ENCODE measurements around the gene HSPA2.
A peak's percentile ranks its signal among the peaks of the same experiment; 100 is the strongest.

The HSPA2 gene

GRCh38 chr14:64540208-64541202, at the start of gene HSPA2:
TSS of gene HSPA2 (plus strand) at chr14:64540741. CDS start at chr14:64540850, 109 bp downstream.
- peak; percentile 97 for DNase-seq

- DNase-seq = no peak
Observed at GRCh38 chr14:64491637-64492036, 48.9 kb upstream of the HSPA2 start.

DNA sequence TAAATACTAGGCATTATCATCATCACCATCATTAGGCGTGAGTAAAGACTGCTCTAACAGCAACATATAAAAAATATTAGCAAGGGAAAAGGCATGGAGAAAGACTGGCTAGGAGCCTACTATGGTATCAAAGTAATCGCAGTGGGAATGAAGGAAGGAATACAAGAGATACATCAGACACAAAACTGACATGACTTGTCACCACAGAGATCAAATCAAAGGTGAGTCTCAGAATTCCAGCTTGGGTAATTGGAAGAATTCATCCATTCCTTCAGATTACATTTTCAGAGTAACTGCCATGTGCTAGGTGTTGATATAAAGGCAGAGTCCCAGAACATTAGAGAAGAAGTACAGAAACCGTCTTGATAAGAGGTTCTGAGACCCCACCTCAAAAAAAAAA, 47.1 kb upstream of the HSPA2 start:
- no peak for DNase-seq

- DNase-seq = no peak
Observed at GRCh38 chr14:64495252-64495651, 45.3 kb upstream of the HSPA2 start.

DNA sequence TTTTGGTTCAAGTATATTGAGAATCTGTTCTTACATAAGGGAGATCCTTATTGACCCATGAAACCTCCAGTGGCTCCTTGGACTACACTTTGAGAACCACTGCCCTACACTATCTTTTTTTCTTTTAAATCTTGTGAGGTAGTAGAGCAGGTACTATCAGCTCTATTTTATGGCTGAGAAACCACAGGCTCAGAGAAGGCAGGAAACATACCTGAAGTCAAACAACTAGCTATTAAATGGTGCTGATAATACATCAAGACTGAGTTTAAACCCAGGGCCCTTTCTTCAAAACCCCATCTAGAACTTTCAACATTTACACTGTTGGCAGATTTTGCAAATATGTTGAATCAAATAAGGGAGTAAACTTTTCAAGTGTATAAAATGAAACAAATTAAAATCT, 43.8 kb upstream of the HSPA2 start:
- DNase-seq = no peak

DNA sequence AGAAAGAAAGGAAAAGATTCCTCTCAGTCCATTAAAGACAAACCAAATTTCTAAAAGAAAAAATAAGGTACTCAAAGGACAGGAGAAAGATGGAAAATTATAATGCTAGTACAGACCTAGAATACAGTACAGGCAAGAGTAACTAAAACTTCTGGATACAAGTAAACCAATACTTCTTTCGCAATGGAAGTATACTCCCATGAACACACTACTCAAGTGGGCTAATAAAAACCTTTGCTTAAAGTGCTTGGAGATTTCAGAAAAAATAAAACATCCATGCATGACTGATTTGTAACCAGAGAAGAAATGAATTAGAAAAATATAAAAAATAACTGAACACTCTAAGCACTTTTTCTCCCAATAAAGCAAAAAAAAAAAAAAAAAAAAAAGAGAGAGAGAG, 40.5 kb upstream of the HSPA2 start:
- no peak for DNase-seq

DNA sequence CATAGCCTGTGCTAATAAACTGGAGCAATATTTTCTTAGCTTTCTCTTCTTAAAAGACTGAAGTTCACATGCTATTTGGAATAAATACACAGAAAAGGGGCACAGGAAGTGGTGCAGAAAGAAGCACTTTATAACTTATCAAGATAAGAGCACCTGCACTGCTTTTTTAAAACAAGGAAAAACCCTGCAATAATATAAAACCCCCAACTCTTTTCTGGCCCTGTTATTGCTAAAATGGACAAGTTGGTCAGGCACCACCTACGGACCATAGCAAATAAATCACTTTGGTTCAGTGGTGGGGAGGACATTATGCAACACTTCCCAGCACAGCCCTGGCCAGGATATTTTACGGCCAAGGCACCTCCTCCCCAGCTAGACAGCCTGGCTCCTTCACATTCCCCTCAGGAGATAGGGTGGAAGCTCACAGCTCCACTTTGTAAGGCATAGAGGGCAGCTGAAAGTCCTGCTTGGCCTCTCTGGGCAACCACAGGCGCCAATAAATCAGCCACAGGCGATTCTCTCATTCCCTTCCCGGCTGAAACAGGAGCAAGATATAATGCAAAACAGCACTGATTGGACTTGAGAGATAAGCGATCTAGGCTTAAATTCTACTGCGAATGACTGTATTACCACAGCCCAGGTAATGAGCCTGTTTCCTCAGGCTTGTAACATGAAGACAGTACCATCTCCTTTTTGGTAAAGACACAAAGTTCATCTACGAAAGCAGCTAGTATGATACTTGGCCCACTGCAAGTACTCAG, 39.0 kb upstream of the HSPA2 start:
- DNase-seq = no peak

DNA sequence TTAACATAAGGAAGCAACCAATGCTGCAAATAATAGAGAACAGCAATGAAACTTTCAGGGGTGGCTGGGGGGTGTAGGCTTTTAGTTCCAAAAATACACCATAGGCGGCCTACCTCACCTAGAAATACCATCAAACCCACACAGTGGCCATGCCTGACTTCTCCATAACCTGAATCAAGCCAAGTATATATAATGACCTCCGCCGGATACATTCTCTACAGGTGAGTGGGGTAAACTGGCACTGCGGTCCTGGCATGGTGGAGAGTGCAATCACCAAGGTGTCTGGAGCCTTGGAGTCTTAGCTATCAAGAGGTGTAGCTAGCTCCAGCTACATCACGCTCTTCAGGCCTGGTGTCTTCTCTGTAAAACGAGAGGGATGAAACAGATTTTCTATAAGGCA, 38.1 kb upstream of the HSPA2 start:
- peak; percentile 30 for DNase-seq

GRCh38 chr14:64502887-64503433, 37.6 kb upstream of the HSPA2 start:
- peak; percentile 31 for DNase-seq

DNA sequence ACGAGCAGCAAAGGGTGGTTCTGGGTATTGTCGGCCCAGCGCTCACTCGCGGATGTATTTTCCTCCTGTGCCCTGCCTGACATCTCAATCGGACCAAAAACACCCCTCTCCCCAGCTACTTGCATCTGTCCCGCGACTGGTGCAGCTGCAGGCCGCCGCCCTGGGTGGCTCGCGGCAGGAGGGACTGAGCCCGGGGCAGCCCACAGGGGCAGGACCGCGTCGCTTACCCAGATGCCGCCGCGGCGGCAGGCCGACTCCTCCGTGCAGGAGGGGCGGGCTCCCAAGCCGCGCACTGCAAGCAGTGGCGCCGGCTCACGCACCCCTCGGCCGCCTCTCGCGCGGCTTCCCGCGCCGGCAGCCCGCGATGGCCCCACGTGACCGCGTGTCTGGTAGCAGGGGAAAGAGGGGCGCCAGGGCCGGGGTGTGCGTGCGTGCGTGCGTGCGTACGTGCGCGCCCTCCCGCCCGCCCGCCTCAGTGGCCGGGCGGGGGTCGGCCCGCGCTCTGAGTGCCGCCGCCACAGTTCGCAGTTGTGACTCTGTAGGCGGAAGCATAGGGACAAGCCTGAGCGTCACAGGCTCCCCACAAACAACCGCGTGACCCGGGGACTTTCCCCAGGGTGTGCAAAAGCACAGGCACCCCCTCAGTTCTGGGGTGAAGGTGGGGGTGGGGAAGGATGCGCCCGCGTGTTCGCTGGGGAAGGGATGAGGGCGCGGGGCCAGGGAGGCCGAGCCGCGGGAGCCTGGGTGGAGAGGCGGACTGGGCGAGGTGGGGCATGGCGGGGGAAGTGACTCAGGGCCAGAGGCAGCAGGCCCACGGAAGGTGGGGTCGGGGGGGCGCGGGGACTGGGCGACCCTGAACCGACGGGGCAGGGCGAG, 36.9 kb upstream of the HSPA2 start, which contains the start of gene ZBTB25:
TSS of gene ZBTB25 (minus strand) at position 405 of the 876 bp plus-strand sequence. CDS start 13,305 bp downstream, outside the sequence.
- peak; percentile 99 for DNase-seq

DNA sequence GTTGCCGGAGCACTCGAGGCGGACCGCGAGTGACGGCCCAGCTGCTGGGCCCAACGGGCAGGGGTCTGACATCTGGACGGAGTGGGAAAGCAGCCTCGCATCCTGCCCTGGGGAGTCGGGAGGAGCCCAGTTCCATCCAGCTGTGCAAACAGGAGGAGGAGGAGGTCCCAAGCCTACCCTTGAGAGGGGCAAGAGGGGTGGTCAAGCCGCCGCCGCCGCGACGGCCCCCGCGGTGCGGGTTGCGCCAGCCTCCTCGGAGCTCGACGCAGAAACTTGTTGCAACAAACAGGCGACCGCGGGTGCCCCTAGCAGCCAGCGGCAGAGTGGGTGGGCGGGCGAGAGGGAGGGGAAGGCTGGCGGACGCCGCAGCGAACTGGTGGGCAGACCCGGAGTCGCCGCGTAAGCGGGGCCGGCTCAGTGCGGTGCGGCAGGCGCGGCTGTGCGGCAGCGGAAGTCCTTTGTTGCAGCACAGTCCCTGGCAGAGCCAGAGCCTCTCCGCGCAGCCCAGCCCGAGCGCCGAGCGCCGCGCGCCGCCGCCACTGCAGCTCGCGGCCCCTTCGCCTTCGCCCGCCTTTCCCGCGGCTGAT, 36.1 kb upstream of the HSPA2 start, which contains the start of gene ZBTB1:
TSS of gene ZBTB1 (plus strand) at position 461 of the 587 bp plus-strand sequence. CDS start 16,735 bp downstream, outside the sequence.
- DNase-seq = peak; percentile 89

- peak; percentile 87 for DNase-seq
Observed at GRCh38 chr14:64504897-64505794, 35.4 kb upstream of the HSPA2 start.

GRCh38 chr14:64506721-64507120, 33.8 kb upstream of the HSPA2 start:
- DNase-seq = no peak

- no peak for DNase-seq
Observed at GRCh38 chr14:64507376-64508156, 33.0 kb upstream of the HSPA2 start.

GRCh38 chr14:64508215-64508776, 32.2 kb upstream of the HSPA2 start:
- no peak for DNase-seq

DNA sequence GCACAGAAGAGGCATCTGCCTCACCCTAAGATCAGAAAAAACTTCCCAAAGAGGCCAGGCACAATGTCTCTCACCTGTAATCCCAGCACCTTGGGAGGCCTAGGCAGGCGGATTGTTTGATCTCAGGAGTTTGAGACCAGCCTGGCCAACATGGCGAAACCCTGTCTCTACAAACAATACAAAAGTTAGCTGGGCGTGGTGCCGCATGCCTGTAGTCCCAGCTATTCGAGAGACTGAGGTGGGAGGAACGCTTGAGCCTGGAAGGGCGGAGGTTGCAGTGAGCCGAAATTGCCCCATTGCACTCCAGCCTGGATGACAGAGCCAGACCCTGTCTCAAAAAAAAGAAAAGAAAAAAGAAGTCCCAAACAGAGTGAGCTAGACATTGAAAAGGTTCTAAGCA, 31.5 kb upstream of the HSPA2 start:
- no peak for DNase-seq

- peak; percentile 55 for DNase-seq
Observed at GRCh38 chr14:64510825-64511671, 29.5 kb upstream of the HSPA2 start.

DNA sequence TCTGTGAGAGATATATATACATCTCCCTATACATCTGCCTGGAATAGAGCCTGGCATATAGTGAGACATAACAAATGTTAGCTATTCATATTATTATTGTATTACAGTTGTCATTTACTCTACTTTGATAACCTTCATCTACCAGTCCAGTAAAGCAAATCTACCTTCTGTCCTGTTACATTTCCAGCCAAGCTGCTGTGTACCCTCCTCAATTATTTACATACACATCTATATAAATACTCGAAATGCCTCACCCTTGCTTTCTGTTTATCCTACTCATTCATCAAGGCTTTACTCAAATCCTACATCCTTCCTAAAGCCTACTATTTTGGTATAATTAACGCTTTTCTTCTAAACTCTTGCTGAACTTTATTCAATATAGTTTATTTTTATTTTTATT, 27.3 kb upstream of the HSPA2 start:
- no peak for DNase-seq
